ENCODE measurements around the gene VSIG10L. TPM values are rescaled to one million over a fixed set of nuclear protein-coding genes. Genes with fewer than 3 reads are reported as not detected.

Gene VSIG10L
- total RNA-seq, 1 donor from 2014 or later: 3.5 TPM

DNA sequence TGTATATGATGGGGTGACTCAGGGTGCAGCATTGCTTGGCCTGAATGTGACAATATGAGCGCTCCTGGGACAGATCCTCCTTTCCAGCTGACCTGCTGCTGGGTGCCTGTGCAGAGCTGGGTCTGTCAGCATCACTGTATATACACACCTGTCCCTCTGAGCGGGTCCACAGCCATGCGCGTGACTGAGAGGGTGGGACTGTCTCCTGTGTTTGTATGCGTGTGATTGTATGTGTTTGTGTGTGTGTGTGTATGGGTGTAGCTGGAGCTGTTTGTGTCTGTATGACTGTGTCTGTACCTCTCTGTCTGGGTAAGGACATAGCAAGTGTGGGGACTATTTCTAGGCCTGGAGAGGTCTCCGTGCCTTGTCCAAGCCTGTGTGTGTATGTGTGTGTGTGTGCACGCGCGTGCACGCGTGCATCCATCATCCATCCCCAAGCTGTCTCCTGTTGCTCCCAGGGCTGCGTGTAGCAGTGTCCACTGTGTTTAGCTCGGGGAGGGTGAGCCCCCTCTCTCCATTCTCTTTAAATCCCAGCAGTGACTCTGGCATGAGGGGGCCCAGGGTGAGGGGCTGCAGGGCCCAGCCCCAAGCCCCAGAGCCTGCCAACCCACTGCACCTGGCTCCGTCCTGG is 22.2 kb downstream of the VSIG10L start:
- Mint-ChIP-seq H3K4me3 (ENCODE audit: unreplicated experiment) (no peak overlapping the region), H3K9me3 (ENCODE audit: unreplicated experiment) (peaks cover 8% of the 10 kb centered on the region), H3K27me3 (ENCODE audit: unreplicated experiment) (no peaks in the 10 kb centered on the region), H3K36me3 (ENCODE audit: unreplicated experiment) (no peaks in the 10 kb centered on the region), H3K27ac (ENCODE audit: unreplicated experiment) (no peak overlapping the region), H3K4me1 (ENCODE audit: unreplicated experiment) (no peaks in the 10 kb centered on the region)
- TF ChIP-seq, protein P1, sequence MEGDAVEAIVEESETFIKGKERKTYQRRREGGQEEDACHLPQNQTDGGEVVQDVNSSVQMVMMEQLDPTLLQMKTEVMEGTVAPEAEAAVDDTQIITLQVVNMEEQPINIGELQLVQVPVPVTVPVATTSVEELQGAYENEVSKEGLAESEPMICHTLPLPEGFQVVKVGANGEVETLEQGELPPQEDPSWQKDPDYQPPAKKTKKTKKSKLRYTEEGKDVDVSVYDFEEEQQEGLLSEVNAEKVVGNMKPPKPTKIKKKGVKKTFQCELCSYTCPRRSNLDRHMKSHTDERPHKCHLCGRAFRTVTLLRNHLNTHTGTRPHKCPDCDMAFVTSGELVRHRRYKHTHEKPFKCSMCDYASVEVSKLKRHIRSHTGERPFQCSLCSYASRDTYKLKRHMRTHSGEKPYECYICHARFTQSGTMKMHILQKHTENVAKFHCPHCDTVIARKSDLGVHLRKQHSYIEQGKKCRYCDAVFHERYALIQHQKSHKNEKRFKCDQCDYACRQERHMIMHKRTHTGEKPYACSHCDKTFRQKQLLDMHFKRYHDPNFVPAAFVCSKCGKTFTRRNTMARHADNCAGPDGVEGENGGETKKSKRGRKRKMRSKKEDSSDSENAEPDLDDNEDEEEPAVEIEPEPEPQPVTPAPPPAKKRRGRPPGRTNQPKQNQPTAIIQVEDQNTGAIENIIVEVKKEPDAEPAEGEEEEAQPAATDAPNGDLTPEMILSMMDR (IDR thresholded peaks at IDR 0.05): no peak
- no peak for DNase-seq (ENCODE audit: extremely low spot score, unreplicated experiment)

- no peaks in the 10 kb centered on the region for H3K27me3 Mint-ChIP-seq (ENCODE audit: unreplicated experiment)
- no peaks in the 10 kb centered on the region for H3K36me3 Mint-ChIP-seq (ENCODE audit: unreplicated experiment)
- peaks cover 10% of the 10 kb centered on the region for H3K9me3 Mint-ChIP-seq (ENCODE audit: unreplicated experiment)
- no peaks in the 10 kb centered on the region for H3K4me1 Mint-ChIP-seq (ENCODE audit: unreplicated experiment)
- TF ChIP-seq, protein P1 (IDR thresholded peaks at IDR 0.05): no peak
- H3K4me3 Mint-ChIP-seq (ENCODE audit: unreplicated experiment): no peak overlapping the region
- DNase-seq (ENCODE audit: extremely low spot score, unreplicated experiment): no peak
- H3K27ac Mint-ChIP-seq (ENCODE audit: unreplicated experiment): no peak overlapping the region
Measured at GRCh38 chr19:51318687-51319648, 23.0 kb downstream of the VSIG10L start.

- Mint-ChIP-seq H3K27ac (ENCODE audit: unreplicated experiment) (no peak overlapping the region), H3K4me1 (ENCODE audit: unreplicated experiment) (no peaks in the 10 kb centered on the region), H3K27me3 (ENCODE audit: unreplicated experiment) (peaks cover 4% of the 10 kb centered on the region), H3K9me3 (ENCODE audit: unreplicated experiment) (peaks cover 10% of the 10 kb centered on the region), H3K4me3 (ENCODE audit: unreplicated experiment) (no peak overlapping the region), H3K36me3 (ENCODE audit: unreplicated experiment) (no peaks in the 10 kb centered on the region)
- TF ChIP-seq, protein P1 (IDR thresholded peaks at IDR 0.05): no peak
- DNase-seq (ENCODE audit: extremely low spot score, unreplicated experiment): no peak
Measured at GRCh38 chr19:51317968-51318367, 24.0 kb downstream of the VSIG10L start.

DNA sequence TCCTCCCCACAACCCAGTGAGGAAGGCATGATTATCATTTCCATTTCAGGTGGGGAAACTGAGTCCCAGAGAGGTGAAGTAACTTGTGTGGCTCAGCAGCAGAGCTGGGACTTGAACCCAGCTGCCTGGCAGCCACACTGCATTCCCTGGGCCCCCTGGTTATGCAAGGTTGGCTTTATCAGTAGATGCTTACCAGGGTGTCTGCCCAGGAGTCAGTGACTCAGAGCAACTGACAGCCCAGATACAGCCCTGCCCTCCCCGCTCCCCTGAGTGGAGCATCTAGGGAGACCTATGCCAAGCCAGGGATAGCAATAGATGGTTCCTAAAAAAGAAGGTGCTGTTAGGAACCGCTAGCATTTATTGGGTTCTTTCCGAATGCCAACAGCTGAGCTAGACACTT is 24.6 kb downstream of the VSIG10L start:
- TF ChIP-seq, protein P1 (IDR thresholded peaks at IDR 0.05): no peak
- Mint-ChIP-seq H3K27ac (ENCODE audit: unreplicated experiment) (no peak overlapping the region), H3K36me3 (ENCODE audit: unreplicated experiment) (no peaks in the 10 kb centered on the region), H3K27me3 (ENCODE audit: unreplicated experiment) (peaks cover 4% of the 10 kb centered on the region), H3K4me3 (ENCODE audit: unreplicated experiment) (no peak overlapping the region), H3K4me1 (ENCODE audit: unreplicated experiment) (no peaks in the 10 kb centered on the region), H3K9me3 (ENCODE audit: unreplicated experiment) (peaks cover 10% of the 10 kb centered on the region)
- DNase-seq (ENCODE audit: extremely low spot score, unreplicated experiment): no peak

GRCh38 chr19:51316688-51317087 is 25.3 kb downstream of the VSIG10L start:
- H3K4me1 Mint-ChIP-seq (ENCODE audit: unreplicated experiment): no peaks in the 10 kb centered on the region
- no peak for DNase-seq (ENCODE audit: extremely low spot score, unreplicated experiment)
- H3K36me3 Mint-ChIP-seq (ENCODE audit: unreplicated experiment): no peaks in the 10 kb centered on the region
- H3K27ac Mint-ChIP-seq (ENCODE audit: unreplicated experiment): no peak overlapping the region
- peaks cover 7% of the 10 kb centered on the region for H3K27me3 Mint-ChIP-seq (ENCODE audit: unreplicated experiment)
- TF ChIP-seq, protein P1 (IDR thresholded peaks at IDR 0.05): no peak
- H3K9me3 Mint-ChIP-seq (ENCODE audit: unreplicated experiment): peaks cover 10% of the 10 kb centered on the region
- H3K4me3 Mint-ChIP-seq (ENCODE audit: unreplicated experiment): no peak overlapping the region
